DMS153 treated with DMSO at 0.1 percent for 48 hours (cell line): ENCODE results near the gene ATF6.
A peak's percentile ranks its signal among the peaks of the same experiment; 100 is the strongest.

Experiments
- DNase-seq: peaks from one replicate; lab custom pipeline; 2025; ENCODE audit not compliant: unreplicated experiment; lab: John Stamatoyannopoulos, UW

The ATF6 gene

DNA sequence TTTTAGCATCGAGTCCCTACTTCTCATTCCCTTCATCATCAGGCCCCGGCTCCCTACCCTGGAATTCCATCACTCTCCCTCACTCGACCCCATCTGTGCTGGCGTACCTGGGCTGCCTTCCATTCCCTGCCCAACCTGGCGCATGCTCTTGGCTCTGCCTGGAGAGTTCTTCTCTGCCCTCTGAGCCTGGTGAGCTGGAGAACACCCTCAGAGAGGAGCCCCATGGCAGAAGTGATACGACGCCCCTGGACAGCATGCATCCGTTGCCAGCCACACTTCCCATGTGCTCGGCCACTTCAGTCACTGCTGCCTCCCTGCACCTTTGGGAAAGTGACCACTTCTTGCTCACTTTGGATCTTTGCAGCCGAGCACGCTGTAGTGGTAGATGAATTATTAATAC lies 227.5 kb downstream of the ATF6 start:
- DNase-seq, result no peak

DNA sequence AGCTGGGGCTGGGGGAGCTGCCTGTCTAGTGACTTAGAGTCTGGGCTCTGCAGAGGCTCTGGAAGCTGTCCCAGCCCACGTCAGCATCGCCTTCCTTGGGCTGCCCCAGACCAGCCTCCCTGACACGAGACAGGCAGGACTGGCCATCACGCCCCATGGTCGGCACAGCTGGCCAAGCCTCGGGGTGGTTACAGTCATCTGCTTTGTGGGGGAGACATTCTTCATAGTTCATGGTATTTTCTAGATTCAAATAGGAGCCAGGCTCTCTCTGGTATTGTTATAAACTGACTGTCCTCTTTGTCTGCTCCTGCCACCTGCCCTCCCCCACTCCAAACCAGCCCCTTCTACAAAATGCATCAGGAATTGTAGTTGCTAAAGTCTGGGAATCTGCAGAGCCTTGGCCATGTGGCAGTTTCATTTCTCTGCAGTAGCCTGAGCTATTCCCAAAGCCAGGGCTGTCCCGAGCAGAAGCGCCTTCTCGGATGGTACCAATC lies 228.1 kb downstream of the ATF6 start:
- DNase-seq, result no peak

DNA sequence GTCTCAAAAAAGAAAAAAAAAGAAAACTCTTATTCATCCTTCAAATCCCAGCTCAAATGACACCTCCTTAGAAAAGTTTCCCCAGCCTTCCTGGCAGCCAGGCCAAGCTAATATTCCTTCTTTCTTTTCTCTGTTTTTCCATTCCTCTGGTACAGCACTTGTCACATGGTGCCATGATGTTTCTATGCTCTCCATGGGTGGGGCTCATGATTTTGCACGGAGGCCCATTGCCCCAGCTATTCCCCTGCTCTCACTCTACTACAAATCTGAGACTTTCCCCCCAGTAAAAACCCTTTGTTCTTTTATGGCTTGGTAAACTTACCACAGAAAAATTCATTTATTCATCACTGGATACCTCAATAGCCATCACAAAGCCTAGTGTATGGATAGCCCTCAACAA lies 231.0 kb downstream of the ATF6 start:
- DNase-seq, result no peak

DNA sequence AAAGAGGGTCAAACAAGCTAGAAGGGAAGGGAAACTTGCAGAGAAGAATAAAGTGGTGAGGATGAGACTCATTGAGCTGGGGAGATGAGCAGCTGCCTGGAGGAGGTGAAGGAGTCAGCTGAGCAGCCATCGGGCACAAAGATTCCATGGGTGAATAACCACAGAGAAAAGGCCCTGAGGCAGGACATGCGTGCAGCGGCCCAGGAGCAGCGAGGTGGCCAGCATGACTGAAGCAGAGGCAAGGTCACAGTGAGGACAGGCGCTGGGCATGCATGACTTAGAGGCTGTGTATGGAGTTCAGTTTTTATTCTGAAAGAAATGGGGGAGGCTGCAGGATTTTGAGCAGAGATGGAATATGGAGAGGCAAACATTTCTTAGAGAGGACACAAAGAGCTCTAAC lies 232.7 kb downstream of the ATF6 start:
- no peak for DNase-seq

DNA sequence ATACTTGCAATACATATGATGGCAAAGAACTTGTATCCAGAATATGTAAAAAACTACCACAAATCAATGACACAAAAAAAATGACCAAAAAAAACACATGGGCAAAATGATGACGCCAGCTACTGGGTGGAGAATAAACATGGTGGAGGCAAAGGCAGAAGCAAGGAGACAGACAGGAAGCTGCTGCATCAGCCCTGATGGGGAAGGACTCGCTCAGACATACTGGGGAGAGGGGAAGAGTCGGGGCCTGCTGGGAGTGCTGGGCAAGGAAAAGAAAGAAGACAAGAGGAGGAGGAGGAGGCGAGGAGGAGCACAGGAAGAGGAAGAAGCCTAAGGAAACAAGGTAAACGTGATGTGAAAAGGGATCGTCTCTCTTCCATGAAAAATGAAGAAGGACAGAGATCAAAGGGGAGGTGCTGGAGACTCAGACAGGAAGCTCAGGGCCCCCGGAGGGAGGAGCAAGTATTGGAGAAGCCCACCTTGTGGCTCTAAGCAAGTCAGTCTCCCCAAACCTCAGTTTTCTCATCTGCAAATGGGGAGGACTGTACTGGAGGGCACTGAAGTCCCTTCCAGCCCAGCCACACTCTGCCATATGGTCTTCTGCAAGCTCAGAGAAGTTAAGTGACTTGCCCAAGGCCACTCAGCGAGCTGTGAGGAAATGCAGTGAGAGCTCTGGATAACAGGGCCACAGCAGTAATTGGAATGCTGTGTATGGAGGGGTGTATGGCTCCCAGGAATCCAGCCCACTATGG lies 233.4 kb downstream of the ATF6 start:
- no peak for DNase-seq

DNA sequence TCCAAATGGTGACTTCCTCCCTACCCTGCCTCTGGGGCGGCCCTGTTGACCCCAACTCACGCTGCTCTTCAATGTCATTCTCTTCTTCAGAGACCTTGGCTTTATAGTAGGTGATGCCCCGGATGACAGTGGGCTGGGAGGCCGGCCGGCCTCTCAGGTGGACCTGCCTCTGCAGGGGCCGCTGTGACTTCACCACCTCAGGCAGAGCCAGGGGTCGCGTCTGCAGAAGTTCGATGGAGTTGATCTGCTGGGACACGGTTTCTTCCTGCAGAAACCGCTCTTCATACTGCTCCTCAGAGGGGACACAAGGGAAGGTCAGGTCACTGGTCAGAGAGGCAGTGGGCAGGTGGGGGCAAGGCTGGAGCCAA lies 233.9 kb downstream of the ATF6 start:
- DNase-seq, result no peak

DNA sequence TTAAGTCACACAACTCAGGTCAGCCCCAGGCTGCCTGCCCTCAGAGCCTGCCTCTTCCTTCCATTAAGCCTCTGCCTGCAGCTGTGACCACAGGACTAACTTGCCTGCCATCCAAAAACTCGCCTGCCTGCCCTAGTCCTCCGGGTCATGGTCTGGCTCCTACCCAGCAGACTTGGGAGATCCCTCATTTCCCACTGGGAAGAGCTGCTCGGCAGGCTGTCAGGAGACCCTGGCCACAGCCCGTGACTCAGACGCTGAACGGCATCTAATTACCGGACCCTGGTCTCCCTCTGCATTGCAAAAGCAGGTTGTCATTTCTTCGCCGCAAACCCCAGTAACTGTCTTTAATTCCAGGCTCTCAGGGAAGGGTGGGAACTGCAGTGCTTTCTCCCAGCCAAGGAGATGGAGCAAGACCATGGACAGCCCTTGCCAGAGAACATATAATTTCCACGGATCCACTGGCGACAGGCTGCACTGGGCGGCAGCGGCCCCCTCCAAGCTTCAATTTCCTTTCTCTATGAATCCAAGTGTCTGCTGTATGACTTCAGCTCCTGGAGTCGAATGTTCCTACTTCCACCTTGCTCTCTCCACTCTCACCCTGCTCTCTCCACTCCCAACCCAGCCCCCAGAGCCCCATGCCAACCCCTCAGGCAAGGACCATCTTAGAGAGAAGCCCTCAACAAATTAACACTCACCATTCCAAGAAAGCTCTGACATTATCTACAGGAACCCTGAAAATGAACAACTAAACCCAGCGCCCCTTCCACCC lies 237.1 kb downstream of the ATF6 start:
- DNase-seq, result no peak

DNA sequence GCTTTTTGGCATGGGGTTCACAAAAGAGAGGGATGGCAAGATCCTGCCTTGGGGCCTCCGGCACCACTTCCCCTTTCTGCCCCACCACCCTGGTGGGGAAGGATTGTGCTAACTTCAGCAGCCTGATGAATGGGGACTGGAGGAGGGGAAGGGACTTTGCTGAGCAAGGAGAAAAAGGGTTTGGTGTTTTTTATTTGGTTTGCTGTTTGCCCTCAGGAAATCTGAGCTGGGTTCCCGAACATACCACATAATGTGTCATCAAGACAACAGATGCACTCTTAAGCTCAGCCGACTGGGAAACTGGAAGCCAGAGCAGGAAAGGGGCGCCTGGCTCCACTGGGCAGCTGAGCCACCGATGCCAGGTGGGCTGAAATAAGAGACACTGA lies 237.7 kb downstream of the ATF6 start:
- DNase-seq, result peak; percentile 51

DNA sequence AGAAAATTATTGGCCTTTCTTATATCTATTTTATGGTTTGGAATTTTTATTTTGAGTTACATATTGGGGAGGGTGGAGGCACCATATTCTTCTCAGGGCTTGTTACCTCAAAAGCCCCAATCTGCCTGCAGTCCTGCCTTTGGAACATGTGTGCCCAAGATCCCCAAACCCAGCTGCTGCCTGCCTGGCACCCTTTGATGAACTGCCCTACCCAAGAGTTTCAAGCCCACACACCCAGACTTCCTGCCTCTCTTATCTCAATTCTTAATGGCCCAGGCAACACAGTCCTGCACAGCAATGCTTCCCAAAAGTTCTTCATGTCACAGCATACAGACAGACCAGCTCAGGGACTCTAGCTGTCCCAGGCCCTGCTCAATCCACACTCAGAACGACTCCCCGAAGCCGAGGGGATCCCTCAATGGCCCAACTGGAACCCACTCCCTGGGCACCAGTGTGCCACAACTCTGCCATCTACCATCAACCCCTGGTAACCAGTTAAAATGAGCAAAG lies 238.4 kb downstream of the ATF6 start:
- no peak for DNase-seq

DNA sequence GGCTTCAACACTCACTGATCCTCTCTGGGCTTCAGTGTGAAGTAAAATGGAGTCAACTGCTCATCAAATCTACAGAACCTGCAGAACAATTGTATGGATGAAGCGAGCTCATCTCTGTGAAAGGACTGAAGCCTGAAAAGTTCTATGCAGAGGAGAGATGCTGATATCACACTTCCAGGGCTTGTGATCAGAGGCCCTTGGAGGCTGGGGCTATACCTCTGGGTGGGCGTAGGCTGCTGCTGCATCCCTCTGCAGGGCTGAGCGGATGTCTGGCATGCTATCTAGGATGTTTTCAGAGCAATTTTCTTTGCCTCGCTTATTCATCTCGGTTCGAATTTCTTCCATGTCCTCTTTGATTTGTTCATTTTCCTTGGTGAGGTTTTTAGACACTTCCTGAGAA lies 240.0 kb downstream of the ATF6 start:
- DNase-seq, result no peak

DNA sequence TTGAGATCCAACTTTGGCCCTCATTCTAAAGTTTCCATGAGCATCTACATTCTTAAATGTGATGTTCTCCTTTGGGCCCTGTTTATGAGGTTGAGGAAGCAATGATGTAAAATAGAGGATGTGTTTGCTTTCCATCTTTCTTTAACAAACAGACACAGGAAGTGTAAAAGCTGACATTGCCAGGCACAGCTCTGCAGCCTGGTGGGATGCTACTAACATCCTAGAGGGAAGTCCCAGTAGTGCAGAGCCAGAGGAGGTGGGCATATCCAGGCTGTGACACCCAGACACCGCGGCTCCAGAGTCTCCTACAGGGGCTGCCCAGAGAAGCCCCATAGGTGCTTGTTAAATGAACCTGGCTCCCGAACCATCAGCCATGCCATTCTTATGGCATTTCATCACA lies 241.3 kb downstream of the ATF6 start:
- no peak for DNase-seq

DNA sequence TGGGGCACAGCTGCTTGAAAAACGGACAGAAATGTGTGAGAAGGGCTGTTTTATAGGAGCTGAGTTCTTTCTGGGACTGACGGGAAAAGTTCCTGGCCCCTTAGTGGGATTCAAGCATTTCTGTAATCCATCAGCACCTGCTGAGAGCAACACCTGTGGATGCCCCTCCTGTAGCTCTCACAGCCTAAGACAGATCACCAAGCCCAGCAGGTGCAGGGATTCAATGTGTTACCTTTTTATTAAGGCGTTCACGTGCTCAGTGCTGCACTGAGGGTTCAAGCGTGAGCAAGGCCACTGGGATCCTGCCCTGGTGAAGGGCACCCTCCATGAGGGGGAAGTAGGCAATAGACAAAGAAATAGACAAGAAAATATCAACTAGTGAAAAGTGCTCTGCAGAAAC lies 242.7 kb downstream of the ATF6 start:
- DNase-seq, result no peak

DNA sequence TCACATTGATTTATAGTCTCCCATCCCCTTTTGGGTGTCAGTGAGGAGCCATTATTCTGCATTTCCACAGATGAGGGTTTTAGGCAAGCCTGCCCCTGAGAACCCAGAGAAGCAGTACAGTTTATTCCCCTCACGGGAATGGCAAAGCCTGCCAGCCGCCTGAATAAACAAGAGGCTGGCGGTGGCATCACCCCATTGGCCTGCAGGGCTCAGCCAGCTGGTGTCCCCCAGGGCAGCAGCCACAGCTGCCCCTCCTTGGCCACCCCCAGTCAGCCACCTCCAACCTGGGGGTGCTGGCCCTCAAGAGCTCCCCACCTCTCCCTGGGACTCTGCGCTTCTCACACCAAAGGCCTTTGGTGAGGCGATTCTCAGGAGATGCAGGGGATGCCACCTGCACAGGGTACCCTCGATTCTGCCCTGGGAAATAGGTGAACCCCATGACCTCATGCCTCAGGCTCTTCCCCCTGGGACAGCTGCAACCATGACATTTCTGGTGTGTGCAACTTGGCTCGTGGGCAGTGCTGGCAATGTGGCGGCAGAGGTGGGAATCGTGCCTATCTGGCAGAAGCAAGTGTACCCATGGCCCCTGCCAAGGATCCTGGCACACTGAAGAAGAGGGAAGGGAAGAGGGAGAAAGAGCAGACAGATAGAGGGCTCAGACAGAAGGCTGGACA lies 243.5 kb downstream of the ATF6 start:
- no peak for DNase-seq

DNA sequence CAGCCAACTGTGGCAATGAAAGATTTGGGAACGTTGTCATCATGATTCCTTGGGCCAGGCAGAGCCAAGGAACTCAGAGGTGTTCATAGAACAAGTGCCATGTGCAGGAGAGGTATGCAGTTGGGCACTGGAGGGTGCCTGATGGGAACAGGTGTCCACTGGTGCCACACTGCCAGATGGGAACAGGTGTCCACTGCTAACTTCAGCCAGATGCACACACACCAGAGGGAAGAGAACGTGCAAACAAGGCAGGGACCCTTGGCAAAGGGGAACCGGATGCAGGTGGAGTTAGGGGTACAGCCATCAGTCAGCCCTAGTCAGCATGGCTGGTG lies 244.0 kb downstream of the ATF6 start:
- DNase-seq, result no peak

DNA sequence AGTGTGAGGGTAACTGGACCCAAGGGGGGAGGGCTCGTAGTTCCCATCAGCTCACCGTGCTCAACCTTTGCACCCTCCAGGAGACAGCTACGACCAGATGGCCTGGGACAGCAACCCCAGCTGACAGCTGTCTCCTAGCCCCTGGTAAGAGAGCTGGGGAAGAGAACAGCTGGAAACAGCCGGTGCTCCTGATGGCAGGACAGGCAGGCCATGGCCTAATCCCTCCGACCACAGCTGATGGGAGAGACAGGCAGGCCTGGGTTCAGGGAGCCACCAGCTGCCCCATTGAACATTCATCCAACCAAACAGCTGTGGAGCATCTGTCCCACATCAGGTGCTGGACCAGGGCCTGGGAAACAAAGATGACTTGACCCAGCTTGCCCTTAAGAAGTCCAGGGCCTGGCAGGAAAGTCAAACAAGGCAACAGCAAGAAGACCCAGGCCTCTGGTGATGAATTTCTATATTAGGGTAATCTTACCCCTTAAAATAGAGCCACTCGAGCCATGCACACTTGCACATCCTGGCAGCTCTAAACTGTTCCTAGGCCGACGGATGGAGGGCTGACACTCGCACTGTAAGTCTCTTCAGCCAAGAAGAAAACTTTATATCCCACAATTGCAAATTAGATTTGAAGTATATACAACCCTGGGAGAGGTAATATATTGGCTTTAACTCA lies 245.4 kb downstream of the ATF6 start:
- DNase-seq, result no peak

DNA sequence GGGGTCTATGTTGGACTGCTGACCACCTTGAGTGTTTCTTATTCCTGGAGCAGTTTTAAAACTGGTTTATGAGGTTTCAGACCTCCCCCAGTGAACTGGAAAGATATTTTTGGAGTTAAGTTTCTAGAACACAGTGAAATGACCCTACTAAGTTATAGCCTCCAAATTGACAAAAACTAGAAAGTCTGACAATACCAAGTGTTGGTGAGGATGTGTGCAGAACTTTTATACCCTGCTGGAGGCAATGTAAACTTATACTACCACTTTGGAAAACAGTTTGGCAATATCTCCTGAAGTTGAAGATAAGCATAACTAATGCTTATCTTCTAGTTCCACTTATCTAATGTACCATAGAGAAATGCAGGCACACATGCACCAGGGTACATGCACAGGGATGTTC lies 247.2 kb downstream of the ATF6 start:
- no peak for DNase-seq
